Measurements from ENCODE around the gene ITGA6. TPM values are rescaled to one million over a fixed set of nuclear protein-coding genes. Genes with fewer than 3 reads are reported as not detected.

ITGA6 gene
- total RNA-seq, 1 experiment from 2014 or later: 75.9 TPM

- no TSS peak for BruUV-seq (replicated peaks)
- intact Hi-C loops (cut with micrococcal nuclease; ENCODE audit: unreplicated experiment): no loop called here
Observed at GRCh38 chr2:172513524-172513900, 86.1 kb downstream of the ITGA6 start.

GRCh38 chr2:172513935-172514586 lies 86.7 kb downstream of the ITGA6 start:
- no peaks in the 10 kb centered on the region for H3K4me1 ChIP-seq (ENCODE audit: control insufficient read depth, insufficient read depth, low read length)
- no peak for ATAC-seq
- TF ChIP-seq CTCF (IDR thresholded peaks at IDR 0.05): no peak
- no peak for TF ChIP-seq TCF7L2 (IDR thresholded peaks at IDR 0.05; ENCODE audit: low read depth, low read length)
- TF ChIP-seq REST (IDR thresholded peaks at IDR 0.05; ENCODE audit: insufficient read depth in 1 of 2, low read depth in 2 of 2, low read length in 1 of 2): no peak
- no peak for TF ChIP-seq SIN3A (IDR thresholded peaks at IDR 0.05; ENCODE audit: borderline replicate concordance, insufficient read depth, low read depth, low read length)
- TF ChIP-seq POLR2AphosphoS5 (IDR thresholded peaks at IDR 0.05; ENCODE audit: low read depth, low read length): no peak
- no peak overlapping the region for H3K4me3 ChIP-seq (ENCODE audit: low read depth in 2 of 2, low read length in 2 of 2)
- H3K9me3 ChIP-seq (ENCODE audit: control insufficient read depth, insufficient read depth, low read depth, low read length): no peaks in the 10 kb centered on the region; the same call in 1 of the 2 replicates
- BruUV-seq (replicated peaks): no TSS peak
- DNase-seq (ENCODE audit: low read depth, low spot score): no peak
- H3K36me3 ChIP-seq (ENCODE audit: control insufficient read depth, insufficient read depth, low read length): no peaks in the 10 kb centered on the region
- in situ Hi-C loops (cut with HindIII; ENCODE audit: low pct_unique_long_range_greater_than_20kb, low sequenced_read_pairs): no loop called here
- ChIA-PET POLR2A (no interaction called here), CTCF (interaction anchor here (0.5 kb wide), 1 partner anchor 1332 kb away, joined by 5 read pairs; no protein-coding TSS in a partner anchor)
- no peaks in the 10 kb centered on the region for H3K27me3 ChIP-seq (ENCODE audit: control insufficient read depth, insufficient read depth, low read length)
- intact Hi-C loops (cut with micrococcal nuclease; ENCODE audit: unreplicated experiment): no loop called here
- no peak overlapping the region for H3K27ac ChIP-seq (ENCODE audit: low read length)

More at GRCh38 chr2:172513524-172513900, 86.1 kb downstream of the ITGA6 start:
- DNase-seq (ENCODE audit: low read depth, low spot score): no peak
- ChIA-PET CTCF (no interaction called here), POLR2A (no interaction called here)
- Histone ChIP-seq H3K4me1 (ENCODE audit: control insufficient read depth, insufficient read depth, low read length) (no peaks in the 10 kb centered on the region), H3K27ac (ENCODE audit: low read length) (no peak overlapping the region), H3K4me3 (ENCODE audit: low read depth in 2 of 2, low read length in 2 of 2) (no peak overlapping the region), H3K9me3 (ENCODE audit: control insufficient read depth, insufficient read depth, low read depth, low read length) (no peaks in the 10 kb centered on the region; the same call in 1 of the 2 replicates), H3K27me3 (ENCODE audit: control insufficient read depth, insufficient read depth, low read length) (no peaks in the 10 kb centered on the region), H3K36me3 (ENCODE audit: control insufficient read depth, insufficient read depth, low read length) (no peaks in the 10 kb centered on the region)
- no peak for ATAC-seq
- in situ Hi-C loops (cut with HindIII; ENCODE audit: low pct_unique_long_range_greater_than_20kb, low sequenced_read_pairs): no loop called here
- TF ChIP-seq REST (IDR thresholded peaks at IDR 0.05; ENCODE audit: insufficient read depth in 1 of 2, low read depth in 2 of 2, low read length in 1 of 2) (no peak), SIN3A (IDR thresholded peaks at IDR 0.05; ENCODE audit: borderline replicate concordance, insufficient read depth, low read depth, low read length) (no peak), CTCF (IDR thresholded peaks at IDR 0.05) (no peak), POLR2AphosphoS5 (IDR thresholded peaks at IDR 0.05; ENCODE audit: low read depth, low read length) (no peak), TCF7L2 (IDR thresholded peaks at IDR 0.05; ENCODE audit: low read depth, low read length) (no peak)
